Activated CD4-positive, alpha-beta T cell treated with anti-CD3 and anti-CD28 coated beads, Interleukin-2, amount 10 ng/mL, durations not matched to agents 7 days and 5 days (primary cell): ENCODE data around the gene GSTM3. TPM values are rescaled to one million over a fixed set of nuclear protein-coding genes. Genes with fewer than 3 reads are reported as not detected.

Experiments used
- CTCF ChIA-PET: fragments of 350-600 bp; sonication (Branson Sonifier 250); formaldehyde crosslinking; loops from one replicate; lab custom pipeline; 2021; ENCODE audit warnings: antibody characterized with exemption; lab: Charles Lee
- POLR2A ChIA-PET: fragments of 350-600 bp; sonication (Branson Sonifier 250); formaldehyde crosslinking; loops from one replicate; lab custom pipeline; 2021; ENCODE audit warnings: antibody characterized with exemption; lab: Charles Lee
- DNase-seq: peaks from one replicate; pipeline ENCODE4 v3.0.0-alpha.2; 2020
- H3K27ac Mint-ChIP-seq: one replicate; pipeline ENCODE4 v1.8.0; 2021; ENCODE audit warnings: mild to moderate bottlenecking, moderate library complexity, mixed read lengths
- H3K27me3 Mint-ChIP-seq: one replicate; pipeline ENCODE4 v1.8.0; 2021; ENCODE audit warnings: mixed read lengths
- H3K36me3 Mint-ChIP-seq: one replicate; pipeline ENCODE4 v1.8.0; 2021; ENCODE audit warnings: low read depth, mixed read lengths
- H3K4me1 Mint-ChIP-seq: one replicate; pipeline ENCODE4 v1.8.0; 2021; ENCODE audit warnings: mixed read lengths
- H3K4me3 Mint-ChIP-seq: one replicate; pipeline ENCODE4 v1.8.0; 2021; ENCODE audit warnings: mild to moderate bottlenecking, moderate library complexity, mixed read lengths
- H3K9me3 Mint-ChIP-seq: one replicate; pipeline ENCODE4 v1.8.0; 2021; ENCODE audit warnings: mixed read lengths
- total RNA-seq, 2 experiments: library from RNA; stranded (reverse); gene quantifications; one replicate each; pipeline ENCODE4 v1.2.3, GENCODE V29; 2021

Gene GSTM3
- total RNA-seq, 2 experiments from 2014 or later = 6.3 to 8.2 TPM

DNA sequence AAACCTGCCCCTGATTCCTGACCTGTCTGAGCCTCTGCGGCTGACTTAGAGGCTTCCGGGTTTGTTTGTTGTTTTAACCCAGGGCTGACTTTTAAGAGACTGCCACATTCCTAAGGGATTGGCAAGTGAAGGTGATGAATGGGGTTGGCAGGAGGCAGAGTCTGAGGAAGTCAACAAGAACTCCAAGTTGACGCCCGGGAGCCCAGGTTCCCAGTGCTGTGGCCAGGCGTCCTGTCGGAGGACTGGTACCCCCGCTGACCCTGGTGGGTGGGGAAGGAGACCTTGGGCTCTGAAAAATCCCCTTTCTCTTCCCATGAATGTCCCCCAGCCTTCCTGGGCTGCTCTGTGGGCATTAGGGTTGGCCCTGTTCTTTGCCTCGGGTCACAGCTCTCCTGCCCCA, 42.6 kb upstream of the GSTM3 start:
- peaks cover 4% of the 10 kb centered on the region for H3K36me3 Mint-ChIP-seq
- no peak overlapping the region for H3K4me3 Mint-ChIP-seq
- DNase-seq = no peak
- H3K9me3 Mint-ChIP-seq = peaks cover 4% of the 10 kb centered on the region
- peaks cover 18% of the 10 kb centered on the region for H3K4me1 Mint-ChIP-seq
- H3K27ac Mint-ChIP-seq = no peak overlapping the region
- ChIA-PET POLR2A (no interaction called here), CTCF (interaction anchor here (12.9 to 25.5 kb wide), 2 partner anchors 8 to 200 kb away, joined by 120 to 475 read pairs; partner anchors contain the start of gene AHCYL1)
- H3K27me3 Mint-ChIP-seq = no peaks in the 10 kb centered on the region

DNA sequence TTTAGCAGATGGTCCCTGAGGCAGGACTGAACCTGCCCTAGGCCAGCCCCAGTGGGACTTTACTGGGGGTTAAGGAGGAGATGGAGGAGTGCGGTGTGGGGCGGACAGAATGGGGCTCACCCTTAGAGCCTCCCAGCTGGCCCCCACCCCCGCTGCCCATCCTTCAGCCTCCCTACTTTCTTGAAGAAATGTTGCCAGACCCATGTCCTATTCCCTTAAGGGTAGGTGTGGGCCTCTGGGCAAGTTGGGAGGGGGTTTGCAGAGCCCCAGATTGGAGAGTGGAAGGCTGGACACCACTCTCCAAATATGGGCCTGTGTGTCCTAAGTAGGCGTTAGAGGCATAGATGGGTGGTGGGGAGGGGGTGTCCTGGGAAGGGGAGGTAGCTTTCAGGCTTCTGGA, 42.1 kb upstream of the GSTM3 start:
- peaks cover 4% of the 10 kb centered on the region for H3K36me3 Mint-ChIP-seq

DNA sequence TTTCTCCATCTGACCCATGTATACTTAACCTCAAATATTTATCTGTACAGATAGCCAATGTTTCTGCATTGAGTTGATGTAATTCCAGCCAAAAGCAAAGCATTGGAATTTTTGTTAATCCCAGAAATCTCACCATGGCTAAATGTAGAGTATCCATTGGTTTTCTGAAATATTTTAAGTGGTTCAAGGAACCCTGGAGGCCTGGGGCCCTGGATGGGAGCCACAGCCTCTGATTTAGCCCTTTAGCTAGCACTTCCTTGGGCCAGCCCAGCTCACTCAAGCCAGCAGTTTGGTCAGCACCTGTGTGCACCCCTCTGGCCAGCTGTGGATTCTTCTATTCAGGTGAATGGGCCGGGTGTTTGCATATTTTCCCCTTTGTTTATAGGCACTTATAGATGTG, 41.7 kb upstream of the GSTM3 start:
- POLR2A ChIA-PET = interaction anchor here (0.6 kb wide), 1 partner anchor 138 kb away, joined by 3 read pairs; no protein-coding TSS in a partner anchor
- DNase-seq = no peak
- H3K4me1 Mint-ChIP-seq = peaks cover 14% of the 10 kb centered on the region
- H3K36me3 Mint-ChIP-seq = peaks cover 4% of the 10 kb centered on the region
- no peaks in the 10 kb centered on the region for H3K27me3 Mint-ChIP-seq
- H3K27ac Mint-ChIP-seq = no peak overlapping the region
- no peak overlapping the region for H3K4me3 Mint-ChIP-seq
- H3K9me3 Mint-ChIP-seq = peaks cover 4% of the 10 kb centered on the region
- CTCF ChIA-PET = interaction anchor here (1.6 to 25.5 kb wide), 4 partner anchors 7 to 200 kb away, joined by 3 to 475 read pairs (median 64); partner anchors contain the start of gene AHCYL1

More for the DNA sequence above, 42.1 kb upstream of the GSTM3 start:
- ChIA-PET POLR2A (interaction anchor here (0.6 kb wide), 1 partner anchor 137 kb away, joined by 3 read pairs; no protein-coding TSS in a partner anchor), CTCF (interaction anchor here (1.7 to 25.5 kb wide), 3 partner anchors 8 to 200 kb away, joined by 9 to 475 read pairs (median 120); partner anchors contain the start of gene AHCYL1)
- Mint-ChIP-seq H3K4me1 (peaks cover 15% of the 10 kb centered on the region), H3K9me3 (peaks cover 4% of the 10 kb centered on the region), H3K4me3 (no peak overlapping the region), H3K27ac (no peak overlapping the region), H3K27me3 (no peaks in the 10 kb centered on the region)
- DNase-seq = no peak

DNA sequence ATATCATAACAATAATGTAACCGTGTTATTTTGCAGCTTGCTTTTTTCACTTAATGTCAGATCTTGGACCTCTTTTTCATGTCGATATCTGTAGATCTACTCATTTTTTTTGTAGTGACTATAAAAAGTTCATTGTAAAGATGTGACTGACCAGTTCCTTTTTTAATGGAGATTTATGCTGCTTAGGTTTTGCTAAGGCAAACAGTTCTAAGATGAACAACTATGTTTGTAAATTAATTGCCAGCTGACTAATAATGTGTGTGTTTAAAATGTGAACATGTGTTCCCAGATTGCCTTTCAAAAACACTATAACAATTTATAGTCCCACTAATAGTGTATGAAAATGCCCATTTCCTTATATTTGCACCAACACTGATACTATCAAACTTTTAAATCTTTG, 41.0 kb upstream of the GSTM3 start:
- Mint-ChIP-seq H3K27me3 (no peaks in the 10 kb centered on the region), H3K27ac (no peak overlapping the region), H3K4me3 (no peak overlapping the region), H3K9me3 (peaks cover 4% of the 10 kb centered on the region), H3K36me3 (peaks cover 4% of the 10 kb centered on the region), H3K4me1 (peaks cover 16% of the 10 kb centered on the region)
- CTCF ChIA-PET = interaction anchor here (1.6 to 25.5 kb wide), 3 partner anchors 9 to 201 kb away, joined by 3 to 475 read pairs (median 9); partner anchors contain the start of gene AHCYL1
- DNase-seq = no peak
- POLR2A ChIA-PET = no interaction called here

DNA sequence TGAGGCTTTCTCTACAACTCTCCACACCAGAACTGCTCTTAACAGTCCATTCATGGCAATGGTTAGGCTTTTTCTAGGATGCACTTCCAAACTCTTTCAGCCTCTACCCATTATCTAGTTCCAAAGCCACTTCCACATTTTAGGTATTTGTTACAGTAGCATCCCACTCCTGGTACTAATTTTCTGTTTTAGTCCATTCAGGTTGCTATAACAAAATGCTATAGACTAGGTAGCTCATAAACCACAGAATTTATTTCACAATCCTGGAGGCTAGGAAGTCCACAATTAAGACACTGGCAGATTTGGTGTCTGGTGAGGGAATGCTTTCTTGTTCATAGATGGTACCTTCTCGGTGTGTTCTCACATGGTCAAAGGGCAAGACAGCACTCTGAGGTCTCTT, 40.1 kb upstream of the GSTM3 start:
- peaks cover 4% of the 10 kb centered on the region for H3K36me3 Mint-ChIP-seq
- no peak overlapping the region for H3K27ac Mint-ChIP-seq
- no peak overlapping the region for H3K4me3 Mint-ChIP-seq
- POLR2A ChIA-PET = no interaction called here
- peaks cover 4% of the 10 kb centered on the region for H3K9me3 Mint-ChIP-seq
- H3K27me3 Mint-ChIP-seq = no peaks in the 10 kb centered on the region
- no peak for DNase-seq
- H3K4me1 Mint-ChIP-seq = peaks cover 11% of the 10 kb centered on the region
- CTCF ChIA-PET = interaction anchor here (1.6 to 25.5 kb wide), 3 partner anchors 10 to 202 kb away, joined by 3 to 475 read pairs (median 9); partner anchors contain the start of gene AHCYL1

DNA sequence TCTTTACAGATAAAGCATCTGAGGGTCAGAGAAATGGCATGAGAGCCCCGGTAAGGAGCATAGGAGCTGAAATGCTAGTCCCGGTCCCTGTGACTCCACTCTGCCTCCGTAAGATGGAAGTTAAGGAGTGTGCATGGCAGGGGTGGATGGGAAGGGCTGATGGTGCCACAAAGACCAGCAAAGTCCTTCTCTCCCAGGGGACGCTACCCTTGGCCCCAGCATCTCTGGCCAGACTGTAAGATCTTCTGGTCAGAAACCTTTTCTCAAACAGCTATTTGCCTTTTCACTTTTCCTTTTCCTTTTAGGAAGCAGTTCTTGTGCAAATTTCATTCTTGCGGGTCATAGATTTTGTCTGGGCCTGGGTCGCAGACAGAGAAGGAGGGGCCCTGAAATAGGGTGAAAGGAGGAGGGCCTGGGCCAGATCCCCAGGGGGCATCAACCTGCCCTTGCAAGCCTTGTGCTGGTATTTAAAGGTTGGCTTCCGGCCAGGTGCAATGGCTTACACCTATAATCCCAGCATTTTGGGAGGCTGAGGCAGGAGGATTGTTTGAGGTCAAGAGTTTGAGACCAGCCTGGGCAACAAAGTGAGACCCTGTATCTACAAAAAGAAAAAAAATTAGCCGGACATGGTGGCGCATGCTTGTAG, 37.3 kb upstream of the GSTM3 start:
- Mint-ChIP-seq H3K27ac (peak overlapping the region; percentile 20), H3K9me3 (peaks cover 4% of the 10 kb centered on the region), H3K27me3 (peaks cover 9% of the 10 kb centered on the region), H3K4me3 (no peak overlapping the region), H3K4me1 (peaks cover 16% of the 10 kb centered on the region), H3K36me3 (peaks cover 4% of the 10 kb centered on the region)
- CTCF ChIA-PET = interaction anchor here (1.0 to 25.5 kb wide), 15 partner anchors 11 to 249 kb away, joined by 3 to 475 read pairs (median 10); partner anchors contain the start of genes AHCYL1, EPS8L3, GPR61 and GSTM4
- no peak for DNase-seq
- POLR2A ChIA-PET = interaction anchor here (1.9 kb wide), 1 partner anchor 206 kb away, joined by 10 read pairs; the partner anchor contains the start of gene AHCYL1

DNA sequence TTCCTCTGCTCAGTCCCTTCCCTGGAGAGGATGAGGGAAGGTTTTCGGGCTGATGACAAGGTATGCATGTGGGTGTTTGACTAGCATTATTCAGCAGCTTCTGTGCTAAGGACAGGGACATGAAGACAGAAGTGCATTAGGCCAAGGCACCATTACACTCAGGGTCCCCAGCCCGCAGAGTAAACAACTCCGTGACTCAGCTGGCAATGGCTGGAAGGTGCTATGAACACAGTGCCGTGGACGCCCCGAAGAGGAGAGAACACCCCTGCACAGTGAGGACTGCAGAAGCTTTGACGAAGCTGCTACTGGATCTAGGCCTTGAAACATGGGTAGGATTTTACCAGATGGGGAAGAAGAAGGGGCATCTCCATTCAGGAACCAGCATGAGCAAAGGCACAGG, 36.6 kb upstream of the GSTM3 start:
- peaks cover 4% of the 10 kb centered on the region for H3K9me3 Mint-ChIP-seq
- H3K4me1 Mint-ChIP-seq = peaks cover 16% of the 10 kb centered on the region
- peaks cover 9% of the 10 kb centered on the region for H3K27me3 Mint-ChIP-seq
- H3K4me3 Mint-ChIP-seq = no peak overlapping the region
- peak overlapping the region; percentile 63 for H3K27ac Mint-ChIP-seq
- DNase-seq = no peak
- H3K36me3 Mint-ChIP-seq = peaks cover 4% of the 10 kb centered on the region
- POLR2A ChIA-PET = interaction anchor here (1.9 kb wide), 1 partner anchor 207 kb away, joined by 10 read pairs; the partner anchor contains the start of gene AHCYL1
- CTCF ChIA-PET = interaction anchor here (0.5 to 25.5 kb wide), 40 partner anchors 12 to 803 kb away, joined by 3 to 475 read pairs (median 4); partner anchors contain the start of genes AHCYL1, EPS8L3, GPR61 and GSTM4

DNA sequence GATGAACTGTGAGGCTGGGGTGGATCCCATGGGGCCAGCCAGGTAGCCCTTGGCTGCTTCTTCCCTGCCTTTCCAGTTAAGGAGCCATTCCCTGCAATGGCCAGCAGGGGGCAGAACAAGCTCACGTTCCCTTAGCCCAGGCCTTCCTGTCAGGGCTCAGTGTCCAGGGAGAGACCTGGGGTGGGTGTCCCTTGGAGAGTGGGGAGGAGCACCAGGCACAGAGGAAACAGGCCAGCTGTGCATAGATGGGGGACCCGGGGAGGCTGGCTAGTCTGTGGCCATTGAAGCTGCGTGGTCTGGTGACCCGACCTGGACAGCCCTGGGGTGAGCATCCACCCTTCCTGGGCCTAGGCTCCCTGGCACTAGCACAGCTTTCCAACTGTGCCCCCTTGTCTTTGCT, 36.1 kb upstream of the GSTM3 start:
- H3K4me1 Mint-ChIP-seq = peaks cover 20% of the 10 kb centered on the region

DNA sequence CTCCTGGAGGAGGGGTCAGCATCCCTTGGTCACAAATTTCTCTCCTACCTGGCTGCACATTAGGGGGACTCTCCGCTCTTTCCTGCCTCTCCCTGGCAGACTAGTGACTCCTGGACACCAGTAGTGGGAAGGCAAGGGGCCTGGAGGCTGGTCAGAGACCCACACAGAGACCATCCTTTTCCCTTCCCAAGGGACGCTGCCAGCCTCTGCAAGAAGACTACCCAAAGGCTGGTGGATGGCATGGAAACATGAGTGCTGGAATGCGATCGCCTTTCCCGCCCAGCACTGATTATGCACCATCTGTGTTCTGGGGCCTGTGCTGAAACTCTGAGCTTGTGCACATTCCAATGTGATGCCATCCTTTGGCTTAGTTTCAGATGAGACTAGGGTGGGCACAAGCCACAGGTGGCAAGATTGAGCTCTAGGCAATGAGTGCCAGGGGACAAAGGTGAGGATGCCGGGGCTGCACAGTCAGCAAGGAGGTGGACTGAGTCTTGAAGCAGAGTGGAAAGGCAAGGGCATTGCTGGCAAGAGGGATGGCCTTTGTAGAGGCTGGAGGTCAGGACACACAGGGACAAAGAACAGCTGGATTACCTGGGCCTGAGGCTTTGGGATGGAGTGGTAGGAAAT, 35.5 kb upstream of the GSTM3 start:
- no peak for DNase-seq
- H3K27ac Mint-ChIP-seq = no peak overlapping the region
- POLR2A ChIA-PET = interaction anchor here (1.9 kb wide), 1 partner anchor 208 kb away, joined by 10 read pairs; the partner anchor contains the start of gene AHCYL1

More for the DNA sequence above, 36.1 kb upstream of the GSTM3 start:
- peaks cover 4% of the 10 kb centered on the region for H3K9me3 Mint-ChIP-seq
- H3K27me3 Mint-ChIP-seq = peaks cover 9% of the 10 kb centered on the region
- DNase-seq = peak; percentile 84
- peaks cover 4% of the 10 kb centered on the region for H3K36me3 Mint-ChIP-seq
- peak overlapping the region; percentile 80 for H3K27ac Mint-ChIP-seq
- H3K4me3 Mint-ChIP-seq = no peak overlapping the region
- ChIA-PET CTCF (interaction anchor here (0.5 to 25.5 kb wide), 43 partner anchors 12 to 803 kb away, joined by 3 to 475 read pairs (median 4); partner anchors contain the start of genes AHCYL1, EPS8L3, GPR61 and GSTM4), POLR2A (interaction anchor here (1.9 kb wide), 1 partner anchor 207 kb away, joined by 10 read pairs; the partner anchor contains the start of gene AHCYL1)

DNA sequence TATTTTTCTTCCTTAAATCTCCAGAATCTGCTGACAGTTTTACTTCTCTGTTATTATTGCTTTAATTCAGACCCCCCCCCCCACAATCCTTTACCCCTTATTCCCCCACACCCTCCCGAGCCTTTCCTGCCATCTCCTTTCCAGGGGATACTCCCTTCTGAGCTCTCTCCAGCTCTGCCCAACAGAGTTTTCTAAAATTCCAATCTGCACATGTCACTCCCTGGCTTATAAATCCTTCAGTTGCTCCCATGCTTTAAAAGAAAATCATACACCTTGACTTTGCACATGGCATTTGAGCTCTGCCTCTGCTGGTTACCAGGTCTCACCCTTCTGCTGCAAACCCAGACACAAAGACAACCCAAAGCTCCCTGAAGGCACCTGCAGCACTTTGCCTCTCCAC, 34.6 kb upstream of the GSTM3 start:
- Mint-ChIP-seq H3K4me3 (no peak overlapping the region), H3K36me3 (peaks cover under 1% of the 10 kb centered on the region), H3K9me3 (peaks cover under 1% of the 10 kb centered on the region), H3K27ac (peak overlapping the region; percentile 43), H3K4me1 (peaks cover 20% of the 10 kb centered on the region), H3K27me3 (peaks cover 9% of the 10 kb centered on the region)
- CTCF ChIA-PET = interaction anchor here (0.9 to 25.5 kb wide), 13 partner anchors 13 to 267 kb away, joined by 3 to 475 read pairs (median 17); partner anchors contain the start of genes AHCYL1 and EPS8L3
- DNase-seq = no peak
- POLR2A ChIA-PET = interaction anchor here (1.7 kb wide), 1 partner anchor 209 kb away, joined by 5 read pairs; the partner anchor contains the start of gene AHCYL1

More for the DNA sequence above, 35.5 kb upstream of the GSTM3 start:
- Mint-ChIP-seq H3K36me3 (peaks cover 4% of the 10 kb centered on the region), H3K9me3 (peaks cover 4% of the 10 kb centered on the region), H3K27me3 (peaks cover 9% of the 10 kb centered on the region), H3K4me1 (peaks cover 20% of the 10 kb centered on the region), H3K4me3 (no peak overlapping the region)
- CTCF ChIA-PET = interaction anchor here (0.8 to 25.5 kb wide), 39 partner anchors 13 to 258 kb away, joined by 3 to 475 read pairs (median 4); partner anchors contain the start of genes AHCYL1, EPS8L3, GPR61 and GSTM4

DNA sequence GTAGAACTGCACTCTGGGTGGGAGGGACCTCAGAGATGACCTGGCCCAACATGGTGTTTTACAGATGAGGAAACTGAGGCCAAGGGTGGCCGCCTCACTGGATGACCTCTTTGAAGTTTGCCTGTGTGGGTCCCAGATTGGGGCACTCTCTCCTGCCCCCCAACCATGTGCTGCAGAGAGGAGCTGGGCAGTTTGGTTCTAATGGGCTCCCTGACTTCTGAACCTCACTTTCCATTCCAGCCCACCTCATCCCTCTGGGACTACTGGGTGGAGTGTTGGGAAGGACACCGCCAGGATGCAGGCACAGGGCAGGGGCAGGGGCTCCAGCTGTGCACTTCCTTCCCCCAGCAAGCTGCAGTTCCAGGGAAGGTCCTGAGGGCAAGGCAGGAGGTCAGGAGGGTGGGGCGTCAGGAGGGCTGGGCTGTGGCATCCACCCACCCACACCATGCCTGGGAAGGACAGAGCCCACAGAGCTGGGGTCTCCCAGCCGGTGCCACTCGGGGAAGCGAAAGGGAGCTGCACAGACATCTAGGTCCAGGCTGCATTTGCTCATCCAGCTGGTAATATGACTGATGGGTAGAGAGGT, 33.2 kb upstream of the GSTM3 start:
- Mint-ChIP-seq H3K36me3 (no peaks in the 10 kb centered on the region), H3K27me3 (peaks cover 13% of the 10 kb centered on the region), H3K4me1 (peaks cover 20% of the 10 kb centered on the region), H3K4me3 (no peak overlapping the region), H3K27ac (no peak overlapping the region), H3K9me3 (no peaks in the 10 kb centered on the region)
- ChIA-PET POLR2A (interaction anchor here (1.2 to 1.7 kb wide), 2 partner anchors 134 to 210 kb away, joined by 3 to 5 read pairs; partner anchors contain the start of gene AHCYL1), CTCF (interaction anchor here (0.5 to 25.5 kb wide), 19 partner anchors 11 to 238 kb away, joined by 3 to 475 read pairs (median 7); partner anchors contain the start of genes AHCYL1, EPS8L3, GNAI3 and GSTM4)
- no peak for DNase-seq
